Activated CD4-positive, alpha-beta T cell treated with anti-CD3 and anti-CD28 coated beads for 36 hours (primary cell): Measurements from ENCODE around the gene GOLGA6L7. TPM values are rescaled to one million over a fixed set of nuclear protein-coding genes. Genes with fewer than 3 reads are reported as not detected.
"Not testable (repeated sequence)": the region's sequence is repeated elsewhere in the genome, so short reads cannot be mapped to it uniquely, and the experiment has no call there.

Experiments used
- ATAC-seq: fragments of 200-7000 bp; cut with Tn5 transposase; one replicate; pipeline ENCODE4 v1.10.0; 2021; ENCODE audit warnings: mild to moderate bottlenecking, moderate library complexity
- CTCF ChIA-PET: fragments of 350-600 bp; sonication (Branson Sonifier 250); formaldehyde crosslinking; loops from one replicate; lab custom pipeline; 2021; ENCODE audit warnings: antibody characterized with exemption; lab: Charles Lee
- POLR2A ChIA-PET: fragments of 350-600 bp; sonication (Branson Sonifier 250); formaldehyde crosslinking; loops from one replicate; lab custom pipeline; 2021; ENCODE audit warnings: antibody characterized with exemption, inconsistent platforms; lab: Charles Lee
- DNase-seq: peaks from one replicate; pipeline ENCODE4 v3.0.0-alpha.2; 2020
- H3K27ac Mint-ChIP-seq: one replicate; pipeline ENCODE4 v1.8.0; 2021; ENCODE audit warnings: mixed read lengths
- H3K27me3 Mint-ChIP-seq: one replicate; pipeline ENCODE4 v1.8.0; 2021; ENCODE audit warnings: mixed read lengths
- H3K36me3 Mint-ChIP-seq: one replicate; pipeline ENCODE4 v1.8.0; 2021; ENCODE audit warnings: low read depth, mixed read lengths
- H3K4me1 Mint-ChIP-seq: one replicate; pipeline ENCODE4 v1.8.0; 2021; ENCODE audit warnings: mixed read lengths
- H3K4me3 Mint-ChIP-seq: one replicate; pipeline ENCODE4 v1.8.0; 2021; ENCODE audit warnings: mild to moderate bottlenecking, moderate library complexity, mixed read lengths
- H3K9me3 Mint-ChIP-seq: one replicate; pipeline ENCODE4 v1.8.0; 2021; ENCODE audit warnings: low read depth, mixed read lengths
- intact Hi-C, 2 experiments: fragments of 100-400 bp; cut with DNase I in 1 of 2; cut with micrococcal nuclease in 1 of 2; formaldehyde crosslinking; loops; one replicate each; pipeline versions ENCODE4 v1.14.2 to v1.15.1; 2022 to 2024; cut with DNase I, micrococcal nuclease
- total RNA-seq, 2 experiments: library from RNA; stranded (reverse); gene quantifications; one replicate each; pipeline ENCODE4 v1.2.3, GENCODE V29; 2021

The GOLGA6L7 gene, protein sequence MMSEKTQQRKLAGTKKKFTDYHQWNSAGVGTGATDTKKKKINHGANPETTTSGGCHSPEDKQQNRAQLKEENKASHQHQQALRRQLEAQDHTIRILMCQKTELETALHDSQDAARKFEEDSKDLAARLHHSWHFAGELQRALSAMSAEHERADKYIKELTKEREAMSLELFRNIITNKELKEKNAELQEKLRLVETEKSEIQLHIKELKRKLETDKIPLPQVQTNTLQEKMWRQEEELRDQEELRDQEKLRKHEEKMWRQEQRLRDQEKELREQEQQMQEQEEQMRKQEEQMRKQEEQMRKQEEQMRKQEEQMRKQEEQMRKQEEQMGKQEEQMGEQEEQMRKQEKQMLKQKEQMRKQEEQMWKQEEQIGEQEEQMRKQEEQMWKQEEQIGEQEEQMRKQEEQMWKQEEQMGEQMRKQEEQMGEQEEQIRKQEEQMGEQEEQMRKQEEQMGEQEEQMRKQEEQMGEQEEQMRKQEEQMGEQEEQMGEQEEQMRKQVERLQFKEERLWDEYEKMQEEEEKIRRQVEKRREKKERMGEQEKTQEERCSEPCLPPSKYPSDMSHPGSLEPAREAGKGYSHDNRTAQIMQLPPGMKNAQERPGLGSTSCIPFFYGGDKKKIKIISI
- total RNA-seq: not detected

DNA sequence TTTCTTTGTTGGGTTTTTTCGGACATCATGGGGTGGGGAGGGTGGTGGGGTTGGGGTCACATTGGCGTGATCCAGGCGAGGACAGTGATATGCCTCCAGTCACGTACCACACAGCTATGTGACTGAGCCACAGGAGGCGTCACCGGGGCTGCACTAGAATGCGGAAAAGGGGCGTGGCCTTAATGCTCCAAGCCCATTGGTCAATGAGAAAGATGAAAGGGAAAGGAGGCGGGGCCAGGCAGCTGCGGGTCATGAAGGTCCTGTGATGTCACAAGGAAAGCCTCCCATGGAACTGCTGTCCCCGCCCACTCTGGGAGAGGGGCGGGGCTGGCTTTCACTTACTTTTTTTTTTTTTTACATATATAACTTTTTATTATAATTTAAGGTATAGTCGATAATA, at the start of gene GOLGA6L7:
TSS of gene GOLGA6L7 (minus strand) at position 124 of the 400 bp plus-strand sequence. CDS start at position 29, 95 bp downstream.
- H3K27me3 Mint-ChIP-seq, H3K27ac Mint-ChIP-seq, H3K9me3 Mint-ChIP-seq, CTCF ChIA-PET, H3K36me3 Mint-ChIP-seq, H3K4me3 Mint-ChIP-seq, H3K4me1 Mint-ChIP-seq, POLR2A ChIA-PET, intact Hi-C loops: not testable (repeated sequence)
- DNase-seq (peak; percentile 49), ATAC-seq (peak; percentile 23)

DNA sequence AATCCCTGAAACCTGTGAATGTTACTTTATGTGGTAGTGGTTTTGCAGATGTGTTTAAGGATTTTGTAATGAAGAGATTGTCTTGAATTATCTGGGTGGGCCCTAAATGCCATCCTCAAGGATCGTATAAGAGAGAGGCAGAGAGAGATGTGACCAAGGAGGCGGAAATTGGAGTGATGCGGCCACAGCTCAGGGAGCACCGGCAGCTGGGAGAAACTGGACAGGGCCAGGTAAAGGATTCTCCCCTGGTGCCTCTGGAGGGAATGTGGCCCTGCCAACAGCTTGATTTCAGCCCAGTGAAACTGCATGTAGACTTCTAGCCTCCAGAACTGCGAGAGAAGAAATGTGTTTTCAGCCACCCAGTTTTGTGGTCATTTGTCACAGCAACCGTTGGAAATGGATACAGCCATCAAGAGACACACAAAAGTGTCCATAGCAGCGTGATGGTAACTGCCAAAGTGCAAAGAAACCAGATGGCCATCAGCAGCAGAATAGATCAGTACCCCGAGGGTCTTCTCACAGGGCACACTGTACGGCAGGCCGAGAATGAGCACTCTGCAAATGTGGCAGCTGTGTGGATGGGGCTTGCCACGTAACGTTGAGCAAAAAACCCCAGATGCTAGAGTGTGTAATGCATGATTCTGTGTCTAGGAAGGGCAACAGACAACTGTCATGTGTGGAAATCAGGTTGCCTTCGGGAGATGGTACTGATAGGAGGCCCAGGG, 49.6 kb upstream of the GOLGA6L7 start:
- H3K27ac Mint-ChIP-seq: no peak overlapping the region
- no peaks in the 10 kb centered on the region for H3K27me3 Mint-ChIP-seq
- H3K4me3 Mint-ChIP-seq: no peak overlapping the region
- DNase-seq (no peak), ATAC-seq (no peak)
- intact Hi-C loops: no loop called here
- H3K9me3 Mint-ChIP-seq: no peaks in the 10 kb centered on the region
- POLR2A ChIA-PET: no interaction called here
- peaks cover 48% of the 10 kb centered on the region for H3K4me1 Mint-ChIP-seq
- H3K36me3 Mint-ChIP-seq: no peaks in the 10 kb centered on the region
- CTCF ChIA-PET: interaction anchor here (0.6 kb wide), 1 partner anchor 13 kb away, joined by 3 read pairs; no protein-coding TSS in a partner anchor

DNA sequence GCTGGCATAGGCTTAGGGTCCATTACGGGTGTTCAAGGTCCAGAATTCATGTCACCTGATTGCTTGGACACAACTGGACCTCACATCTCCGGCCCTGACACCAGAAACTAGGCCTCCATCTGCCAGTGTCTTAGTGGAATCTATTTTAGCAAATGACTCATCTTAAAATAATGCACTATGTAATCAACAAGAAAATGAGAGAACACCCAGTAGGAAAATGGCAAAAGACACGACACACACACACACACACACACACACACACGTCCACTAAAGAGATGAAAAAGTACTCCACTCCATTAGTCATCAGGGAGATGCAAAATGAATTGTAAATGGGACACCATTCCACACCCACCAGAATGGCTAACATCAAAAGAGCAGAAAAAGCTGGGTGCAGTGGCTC, 48.5 kb upstream of the GOLGA6L7 start:
- ChIA-PET POLR2A (no interaction called here), CTCF (no interaction called here)
- H3K4me3 Mint-ChIP-seq: no peak overlapping the region
- H3K27ac Mint-ChIP-seq: no peak overlapping the region
- H3K9me3 Mint-ChIP-seq: no peaks in the 10 kb centered on the region
- ATAC-seq (peak; percentile 36), DNase-seq (no peak)
- H3K27me3 Mint-ChIP-seq: no peaks in the 10 kb centered on the region
- peaks cover 43% of the 10 kb centered on the region for H3K4me1 Mint-ChIP-seq
- no peaks in the 10 kb centered on the region for H3K36me3 Mint-ChIP-seq
- intact Hi-C loops: no loop called here

DNA sequence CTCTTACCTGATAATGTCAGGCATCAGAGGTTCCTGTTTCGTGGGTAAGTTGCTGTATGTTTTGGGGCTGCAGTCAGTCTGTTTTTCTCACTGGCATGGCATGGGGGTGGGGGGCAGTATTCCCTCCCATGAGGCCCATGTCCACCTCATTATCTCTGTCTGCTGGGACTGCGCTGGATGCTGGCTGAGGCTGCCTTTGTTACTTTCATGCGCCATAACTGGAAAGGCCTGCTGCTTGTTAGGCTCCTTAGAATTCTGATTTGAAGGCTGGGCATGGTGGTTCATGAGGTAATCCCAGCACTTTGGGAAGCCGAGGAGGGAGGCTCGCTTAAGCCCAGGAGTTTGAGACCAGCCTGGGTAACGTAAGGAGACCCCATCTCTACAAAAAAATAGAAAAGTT, 47.1 kb upstream of the GOLGA6L7 start:
- POLR2A ChIA-PET: no interaction called here

DNA sequence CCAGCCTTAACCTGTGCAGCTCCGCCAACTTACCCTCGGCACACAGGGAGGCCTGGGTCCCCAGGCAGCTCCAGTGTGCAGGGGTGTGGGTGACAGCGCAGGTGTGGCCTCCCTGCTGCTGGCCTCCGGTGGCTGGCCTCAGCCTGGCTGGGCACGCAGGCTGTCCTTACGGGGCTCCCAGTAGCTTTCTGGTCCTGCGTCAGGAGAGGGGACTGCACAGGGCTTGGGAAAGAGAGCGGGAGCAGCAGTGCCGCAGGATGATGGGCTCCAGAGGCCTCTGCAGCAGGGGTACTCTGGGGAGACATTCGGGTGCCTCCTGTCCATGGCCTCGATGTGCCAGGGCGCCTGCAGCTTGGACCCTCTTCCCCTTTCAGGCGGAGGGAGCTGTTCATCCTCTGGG, 46.7 kb upstream of the GOLGA6L7 start:
- intact Hi-C loops: no loop called here
- ATAC-seq: no peak
- DNase-seq: no peak
- Mint-ChIP-seq H3K4me3 (no peak overlapping the region), H3K27ac (no peak overlapping the region), H3K4me1 (peaks cover 52% of the 10 kb centered on the region), H3K27me3 (no peaks in the 10 kb centered on the region), H3K36me3 (no peaks in the 10 kb centered on the region), H3K9me3 (no peaks in the 10 kb centered on the region)
- ChIA-PET POLR2A (no interaction called here), CTCF (no interaction called here)

More for the DNA sequence above, 47.1 kb upstream of the GOLGA6L7 start:
- intact Hi-C loops: no loop called here
- CTCF ChIA-PET: no interaction called here
- Mint-ChIP-seq H3K27ac (no peak overlapping the region), H3K27me3 (no peaks in the 10 kb centered on the region), H3K36me3 (no peaks in the 10 kb centered on the region), H3K4me3 (no peak overlapping the region), H3K4me1 (peaks cover 51% of the 10 kb centered on the region), H3K9me3 (no peaks in the 10 kb centered on the region)
- ATAC-seq (no peak), DNase-seq (no peak)

DNA sequence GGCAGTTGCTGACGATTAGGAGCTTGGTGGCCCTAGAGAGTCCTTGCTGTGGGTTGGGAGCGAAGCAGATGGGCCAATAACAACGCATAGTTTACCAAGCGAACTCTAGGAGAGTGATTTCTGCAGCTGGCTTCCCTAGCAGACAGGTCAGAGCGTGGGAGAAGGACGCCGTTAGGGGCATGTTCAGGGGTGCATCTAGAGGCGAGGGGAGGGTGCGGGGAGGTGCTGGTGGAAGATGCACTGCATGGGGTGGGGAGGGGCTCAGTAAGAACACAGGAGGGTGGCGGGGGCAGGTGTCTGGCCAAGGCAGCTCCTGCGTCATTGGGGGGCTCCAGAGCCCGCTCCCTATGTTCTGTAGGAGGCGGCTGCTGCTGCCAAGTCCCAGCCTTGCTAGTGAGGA, 46.2 kb upstream of the GOLGA6L7 start:
- intact Hi-C loops: no loop called here
- H3K4me3 Mint-ChIP-seq: no peak overlapping the region
- H3K36me3 Mint-ChIP-seq: no peaks in the 10 kb centered on the region
- CTCF ChIA-PET: no interaction called here
- peaks cover 57% of the 10 kb centered on the region for H3K4me1 Mint-ChIP-seq
- POLR2A ChIA-PET: no interaction called here
- H3K27ac Mint-ChIP-seq: no peak overlapping the region
- DNase-seq (no peak), ATAC-seq (no peak)
- H3K27me3 Mint-ChIP-seq: no peaks in the 10 kb centered on the region
- no peaks in the 10 kb centered on the region for H3K9me3 Mint-ChIP-seq

DNA sequence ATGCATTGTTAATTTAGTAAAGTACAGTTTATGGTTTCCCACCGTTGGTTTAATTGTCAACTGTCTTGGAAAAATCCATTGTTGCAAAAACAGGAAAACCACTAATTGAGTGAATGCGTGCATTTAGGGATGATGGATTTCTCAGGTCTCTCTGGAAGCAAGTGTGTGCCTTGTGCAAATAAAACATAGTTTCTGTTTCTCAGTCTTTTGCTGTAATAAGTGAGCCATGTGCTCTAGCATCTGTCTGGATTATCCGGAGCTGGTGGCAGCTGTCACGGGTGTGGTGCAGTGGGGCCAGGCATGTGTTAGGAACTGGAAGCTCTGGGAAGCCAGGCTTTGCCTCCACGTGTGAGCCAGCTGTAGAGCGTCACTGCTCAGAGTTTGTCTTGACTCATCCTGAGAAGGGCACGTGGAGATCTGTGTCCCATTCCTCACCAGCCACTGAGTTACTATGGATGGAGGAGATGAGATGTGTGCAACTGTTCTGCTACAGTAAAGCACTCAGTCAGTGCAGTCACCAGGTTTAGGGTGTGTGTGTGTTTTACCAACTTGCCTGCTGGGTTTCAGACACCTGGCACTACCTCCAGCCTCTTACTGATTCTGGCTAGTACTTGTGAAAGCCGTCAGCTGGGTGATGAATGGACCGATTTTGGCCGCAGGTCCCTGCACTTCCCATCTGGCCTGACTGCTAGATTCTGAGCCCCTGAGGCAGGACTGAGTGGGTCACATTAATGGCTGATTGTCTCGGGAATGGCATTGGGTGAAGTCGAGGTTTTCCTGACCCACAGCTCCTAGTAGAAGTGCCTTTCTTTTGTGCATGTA, 44.6 kb upstream of the GOLGA6L7 start:
- Mint-ChIP-seq H3K27ac (no peak overlapping the region), H3K4me3 (no peak overlapping the region), H3K36me3 (no peaks in the 10 kb centered on the region), H3K27me3 (no peaks in the 10 kb centered on the region), H3K4me1 (peaks cover 56% of the 10 kb centered on the region), H3K9me3 (no peaks in the 10 kb centered on the region)
- ChIA-PET CTCF (no interaction called here), POLR2A (no interaction called here)
- DNase-seq (no peak), ATAC-seq (no peak)
- intact Hi-C loops: no loop called here

DNA sequence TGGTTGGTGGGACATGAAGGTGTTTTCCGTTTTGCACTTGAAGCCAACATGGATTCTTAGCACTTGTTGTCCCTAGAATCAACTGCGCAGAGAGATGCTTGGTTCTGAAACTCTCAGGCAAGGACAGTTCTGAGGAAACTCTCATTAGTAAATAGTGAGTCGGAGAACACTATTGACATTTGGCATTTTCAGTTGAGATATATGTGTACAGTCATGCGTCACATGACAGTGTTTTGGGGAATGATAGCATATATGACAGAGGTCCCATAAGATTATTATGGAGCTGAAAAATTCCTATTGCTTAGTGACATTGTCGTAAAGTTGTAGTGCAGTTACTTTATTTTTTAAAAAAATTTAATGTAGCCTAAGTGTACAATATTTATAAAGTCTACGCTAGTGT, 43.1 kb upstream of the GOLGA6L7 start:
- ChIA-PET CTCF (interaction anchor here (0.6 to 3.0 kb wide), 2 partner anchors 12 to 208 kb away, joined by 3 to 10 read pairs; no protein-coding TSS in a partner anchor), POLR2A (no interaction called here)
- Mint-ChIP-seq H3K36me3 (no peaks in the 10 kb centered on the region), H3K27me3 (no peaks in the 10 kb centered on the region), H3K4me3 (peak overlapping the region; percentile 22), H3K27ac (peak overlapping the region; percentile 87), H3K9me3 (no peaks in the 10 kb centered on the region), H3K4me1 (peaks cover 59% of the 10 kb centered on the region)
- DNase-seq (no peak), ATAC-seq (peak; percentile 30)
- intact Hi-C loops: no loop called here

DNA sequence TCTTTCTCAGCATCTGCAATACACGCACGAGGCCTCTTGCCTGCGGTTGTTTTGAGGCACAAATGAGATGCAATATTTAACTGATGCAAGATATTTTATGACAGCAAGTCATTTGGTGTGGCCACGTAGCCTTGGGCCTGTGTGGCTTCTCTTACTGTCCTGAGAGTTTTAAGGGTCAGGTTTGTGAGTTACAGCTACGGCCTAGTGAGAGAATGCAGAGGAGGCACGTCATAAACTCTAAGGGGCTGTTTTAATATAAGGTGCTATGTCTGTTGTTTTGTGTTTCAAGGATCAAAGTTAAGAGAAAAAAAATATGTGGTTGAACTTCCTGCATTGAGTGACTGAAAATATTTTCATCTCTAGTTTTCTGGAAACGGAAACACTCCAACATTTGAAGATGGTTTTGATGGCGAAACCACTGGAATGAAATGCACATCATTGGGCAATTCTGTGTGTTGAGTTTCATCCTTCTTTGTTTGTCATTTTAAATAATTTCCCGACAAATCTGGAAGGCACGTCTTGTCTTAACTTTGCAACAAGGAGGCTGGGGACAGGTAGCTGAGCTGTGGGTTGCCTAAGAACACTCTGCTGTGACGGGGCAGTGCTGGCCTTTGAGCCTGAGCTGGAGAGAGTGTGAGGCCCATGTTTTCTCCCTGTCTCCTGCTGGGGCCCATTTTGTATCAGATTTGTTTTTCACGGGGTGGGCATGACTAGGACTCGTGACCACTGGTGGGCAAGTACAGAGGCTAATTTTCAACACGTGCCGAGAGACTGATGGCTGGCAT, 42.5 kb upstream of the GOLGA6L7 start:
- CTCF ChIA-PET: interaction anchor here (0.6 to 3.0 kb wide), 4 partner anchors 12 to 249 kb away, joined by 3 to 10 read pairs (median 5); no protein-coding TSS in a partner anchor
- intact Hi-C loops: no loop called here
- POLR2A ChIA-PET: interaction anchor here (0.6 kb wide), 1 partner anchor 69 kb away, joined by 4 read pairs; no protein-coding TSS in a partner anchor
- Mint-ChIP-seq H3K36me3 (no peaks in the 10 kb centered on the region), H3K4me1 (peaks cover 59% of the 10 kb centered on the region), H3K27me3 (no peaks in the 10 kb centered on the region), H3K4me3 (peak overlapping the region; percentile 22), H3K9me3 (no peaks in the 10 kb centered on the region), H3K27ac (peak overlapping the region; percentile 87)
- peak; percentile 57 for ATAC-seq
- peak; percentile 54 for DNase-seq

DNA sequence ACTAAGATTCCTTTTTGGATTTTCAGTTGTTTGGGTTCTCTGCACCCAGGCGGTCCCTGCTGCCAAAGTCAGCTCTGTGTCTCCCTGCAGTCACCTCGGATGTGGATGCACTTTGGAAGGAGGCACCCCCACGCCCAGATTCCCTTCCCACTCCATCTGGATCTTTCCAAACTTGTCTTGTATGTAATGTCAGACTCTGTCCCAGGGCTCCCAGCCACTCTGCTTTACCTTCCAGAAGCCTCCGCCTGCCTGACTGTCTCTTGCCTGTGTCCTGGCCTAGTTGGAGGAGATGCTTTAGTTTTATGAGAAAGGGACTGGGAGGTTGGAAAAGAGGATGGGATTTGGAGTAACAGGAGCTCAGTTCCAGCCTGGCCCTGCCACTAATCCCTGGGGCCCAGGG, 41.8 kb upstream of the GOLGA6L7 start:
- H3K4me1 Mint-ChIP-seq: peaks cover 59% of the 10 kb centered on the region

More for the DNA sequence above, 41.8 kb upstream of the GOLGA6L7 start:
- H3K27ac Mint-ChIP-seq: peak overlapping the region; percentile 87
- DNase-seq, ATAC-seq, POLR2A ChIA-PET, intact Hi-C loops, H3K27me3 Mint-ChIP-seq, H3K9me3 Mint-ChIP-seq, H3K36me3 Mint-ChIP-seq: not testable (repeated sequence)
- CTCF ChIA-PET: interaction anchor here (0.7 to 3.0 kb wide), 3 partner anchors 13 to 250 kb away, joined by 4 to 10 read pairs (median 6); no protein-coding TSS in a partner anchor
- peak overlapping the region; percentile 22 for H3K4me3 Mint-ChIP-seq
